SK-N-SH treated with all-trans-retinoic acid at 6 μM for 48 hours (cell line): Measurements from ENCODE around the gene ABCD3.

Experiments
- BACH2 ChIP-seq: fragments of 250-450 bp; sonication (Bioruptor Pico); IDR thresholded peaks from 2 replicates; pipeline ENCODE4 v1.9.0; 2021; ENCODE audit warnings: mild to moderate bottlenecking, borderline replicate concordance
- ZC3H10 ChIP-seq: fragments of 250-450 bp; sonication (Bioruptor Pico); IDR thresholded peaks from 2 replicates; pipeline ENCODE4 v1.5.1; 2021; ENCODE audit warnings: mild to moderate bottlenecking, moderate library complexity
- ZNF70 ChIP-seq: fragments of 450-650 bp; formaldehyde crosslinking; IDR thresholded peaks from 2 replicates; pipeline ENCODE4 v1.5.0; 2020; ENCODE audit warnings: mild to moderate bottlenecking, moderate library complexity
- ZNF8 ChIP-seq: fragments of 450-650 bp; formaldehyde crosslinking; IDR thresholded peaks from 2 replicates; pipeline ENCODE4 v1.5.0; 2020; ENCODE audit warnings: mild to moderate bottlenecking, moderate library complexity
- TF ChIP-seq, protein P1 (sequence below): fragments of 250-450 bp; sonication (Bioruptor Pico); IDR thresholded peaks from 2 replicates; pipeline ENCODE4 v1.5.1; 2020; ENCODE audit warnings: low read depth, mild to moderate bottlenecking, moderate library complexity
- TF ChIP-seq, protein P2 (sequence below): fragments of 250-450 bp; sonication (Bioruptor Pico); IDR thresholded peaks from 2 replicates; pipeline ENCODE4 v1.5.0; 2020; ENCODE audit warnings: mild to moderate bottlenecking, moderate library complexity
- TF ChIP-seq, protein P3 (sequence below): fragments of 250-450 bp; sonication (Bioruptor Pico); IDR thresholded peaks from 2 replicates; pipeline ENCODE4 v1.8.0; 2020; ENCODE audit warnings: mild to moderate bottlenecking, moderate library complexity, borderline replicate concordance
- TF ChIP-seq, protein P4 (sequence below): fragments of 250-450 bp; sonication (Bioruptor Pico); IDR thresholded peaks from 2 replicates; pipeline ENCODE4 v1.5.1; 2021; ENCODE audit warnings: mild to moderate bottlenecking, moderate library complexity

DNA sequence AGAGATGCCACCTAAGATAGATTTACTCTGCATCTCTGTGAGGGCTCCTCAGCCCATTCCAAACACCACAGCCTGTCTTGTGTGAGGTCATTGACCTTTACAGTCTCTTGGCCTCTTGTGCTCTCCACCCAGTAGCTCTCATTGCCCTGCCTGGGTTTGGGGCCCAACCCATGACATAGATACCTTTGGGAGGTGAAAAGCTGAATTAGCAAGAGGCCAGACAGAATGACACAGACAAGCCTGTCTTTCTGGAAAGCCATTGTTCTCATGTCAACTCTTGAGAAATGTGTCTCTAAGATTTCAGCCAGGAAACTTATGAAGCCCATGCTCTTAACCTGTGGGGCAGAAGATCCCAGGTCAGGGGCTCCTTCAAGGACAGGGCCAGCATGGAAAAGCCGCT, 141.7 kb downstream of the ABCD3 start:
- TF ChIP-seq BACH2 (no peak), ZNF70 (CRISPR knock-in tag) (no peak), ZC3H10 (CRISPR knock-in tag) (no peak), ZNF8 (CRISPR knock-in tag) (no peak)
- TF ChIP-seq, protein P1, sequence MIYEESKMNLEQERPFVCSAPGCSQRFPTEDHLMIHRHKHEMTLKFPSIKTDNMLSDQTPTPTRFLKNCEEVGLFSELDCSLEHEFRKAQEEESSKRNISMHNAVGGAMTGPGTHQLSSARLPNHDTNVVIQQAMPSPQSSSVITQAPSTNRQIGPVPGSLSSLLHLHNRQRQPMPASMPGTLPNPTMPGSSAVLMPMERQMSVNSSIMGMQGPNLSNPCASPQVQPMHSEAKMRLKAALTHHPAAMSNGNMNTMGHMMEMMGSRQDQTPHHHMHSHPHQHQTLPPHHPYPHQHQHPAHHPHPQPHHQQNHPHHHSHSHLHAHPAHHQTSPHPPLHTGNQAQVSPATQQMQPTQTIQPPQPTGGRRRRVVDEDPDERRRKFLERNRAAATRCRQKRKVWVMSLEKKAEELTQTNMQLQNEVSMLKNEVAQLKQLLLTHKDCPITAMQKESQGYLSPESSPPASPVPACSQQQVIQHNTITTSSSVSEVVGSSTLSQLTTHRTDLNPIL (CRISPR knock-in tag), result no peak
- TF ChIP-seq, protein P2, sequence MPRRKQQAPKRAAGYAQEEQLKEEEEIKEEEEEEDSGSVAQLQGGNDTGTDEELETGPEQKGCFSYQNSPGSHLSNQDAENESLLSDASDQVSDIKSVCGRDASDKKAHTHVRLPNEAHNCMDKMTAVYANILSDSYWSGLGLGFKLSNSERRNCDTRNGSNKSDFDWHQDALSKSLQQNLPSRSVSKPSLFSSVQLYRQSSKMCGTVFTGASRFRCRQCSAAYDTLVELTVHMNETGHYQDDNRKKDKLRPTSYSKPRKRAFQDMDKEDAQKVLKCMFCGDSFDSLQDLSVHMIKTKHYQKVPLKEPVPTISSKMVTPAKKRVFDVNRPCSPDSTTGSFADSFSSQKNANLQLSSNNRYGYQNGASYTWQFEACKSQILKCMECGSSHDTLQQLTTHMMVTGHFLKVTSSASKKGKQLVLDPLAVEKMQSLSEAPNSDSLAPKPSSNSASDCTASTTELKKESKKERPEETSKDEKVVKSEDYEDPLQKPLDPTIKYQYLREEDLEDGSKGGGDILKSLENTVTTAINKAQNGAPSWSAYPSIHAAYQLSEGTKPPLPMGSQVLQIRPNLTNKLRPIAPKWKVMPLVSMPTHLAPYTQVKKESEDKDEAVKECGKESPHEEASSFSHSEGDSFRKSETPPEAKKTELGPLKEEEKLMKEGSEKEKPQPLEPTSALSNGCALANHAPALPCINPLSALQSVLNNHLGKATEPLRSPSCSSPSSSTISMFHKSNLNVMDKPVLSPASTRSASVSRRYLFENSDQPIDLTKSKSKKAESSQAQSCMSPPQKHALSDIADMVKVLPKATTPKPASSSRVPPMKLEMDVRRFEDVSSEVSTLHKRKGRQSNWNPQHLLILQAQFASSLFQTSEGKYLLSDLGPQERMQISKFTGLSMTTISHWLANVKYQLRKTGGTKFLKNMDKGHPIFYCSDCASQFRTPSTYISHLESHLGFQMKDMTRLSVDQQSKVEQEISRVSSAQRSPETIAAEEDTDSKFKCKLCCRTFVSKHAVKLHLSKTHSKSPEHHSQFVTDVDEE, result no peak
- TF ChIP-seq, protein P3, sequence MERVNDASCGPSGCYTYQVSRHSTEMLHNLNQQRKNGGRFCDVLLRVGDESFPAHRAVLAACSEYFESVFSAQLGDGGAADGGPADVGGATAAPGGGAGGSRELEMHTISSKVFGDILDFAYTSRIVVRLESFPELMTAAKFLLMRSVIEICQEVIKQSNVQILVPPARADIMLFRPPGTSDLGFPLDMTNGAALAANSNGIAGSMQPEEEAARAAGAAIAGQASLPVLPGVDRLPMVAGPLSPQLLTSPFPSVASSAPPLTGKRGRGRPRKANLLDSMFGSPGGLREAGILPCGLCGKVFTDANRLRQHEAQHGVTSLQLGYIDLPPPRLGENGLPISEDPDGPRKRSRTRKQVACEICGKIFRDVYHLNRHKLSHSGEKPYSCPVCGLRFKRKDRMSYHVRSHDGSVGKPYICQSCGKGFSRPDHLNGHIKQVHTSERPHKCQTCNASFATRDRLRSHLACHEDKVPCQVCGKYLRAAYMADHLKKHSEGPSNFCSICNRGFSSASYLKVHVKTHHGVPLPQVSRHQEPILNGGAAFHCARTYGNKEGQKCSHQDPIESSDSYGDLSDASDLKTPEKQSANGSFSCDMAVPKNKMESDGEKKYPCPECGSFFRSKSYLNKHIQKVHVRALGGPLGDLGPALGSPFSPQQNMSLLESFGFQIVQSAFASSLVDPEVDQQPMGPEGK, result no peak
- TF ChIP-seq, protein P4, sequence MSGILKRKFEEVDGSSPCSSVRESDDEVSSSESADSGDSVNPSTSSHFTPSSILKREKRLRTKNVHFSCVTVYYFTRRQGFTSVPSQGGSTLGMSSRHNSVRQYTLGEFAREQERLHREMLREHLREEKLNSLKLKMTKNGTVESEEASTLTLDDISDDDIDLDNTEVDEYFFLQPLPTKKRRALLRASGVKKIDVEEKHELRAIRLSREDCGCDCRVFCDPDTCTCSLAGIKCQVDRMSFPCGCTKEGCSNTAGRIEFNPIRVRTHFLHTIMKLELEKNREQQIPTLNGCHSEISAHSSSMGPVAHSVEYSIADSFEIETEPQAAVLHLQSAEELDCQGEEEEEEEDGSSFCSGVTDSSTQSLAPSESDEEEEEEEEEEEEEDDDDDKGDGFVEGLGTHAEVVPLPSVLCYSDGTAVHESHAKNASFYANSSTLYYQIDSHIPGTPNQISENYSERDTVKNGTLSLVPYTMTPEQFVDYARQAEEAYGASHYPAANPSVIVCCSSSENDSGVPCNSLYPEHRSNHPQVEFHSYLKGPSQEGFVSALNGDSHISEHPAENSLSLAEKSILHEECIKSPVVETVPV (CRISPR knock-in tag), result no peak
